RWPE1 (cell line): ENCODE measurements around the gene ZNF691.

Source experiments
- CTCF ChIA-PET: fragments of 350-600 bp; sonication (Branson Sonifier 250); formaldehyde crosslinking; extraction: SDS; loops from one replicate; lab custom pipeline; 2021; lab: Yijun Ruan, JAX
- POLR2A ChIA-PET: fragments of 400-600 bp; formaldehyde crosslinking; extraction: SDS; loops from one replicate; lab custom pipeline; 2020; ENCODE audit warnings: antibody characterized with exemption; ENCODE audit not compliant: low non-redundant PET; lab: Yijun Ruan, JAX
- DNase-seq: peaks from one replicate; pipeline ENCODE4 v3.0.0; 2012; ENCODE audit warnings: low spot score
- H3K27ac ChIP-seq: fragments of 450-650 bp; 2 replicates; pipeline ENCODE4 v1.5.1; 2017
- CTCF ChIP-seq: fragments of 450-650 bp; conservative IDR thresholded peaks from 2 replicates; pipeline ENCODE4 v1.5.1; 2017; ENCODE audit warnings: low read depth, mild to moderate bottlenecking

Gene ZNF691

GRCh38 chr1:42820813-42821212 is 25.6 kb upstream of the ZNF691 start:
- ChIA-PET POLR2A (no interaction called here), CTCF (interaction anchor here (0.6 to 1.0 kb wide), 3 partner anchors 8 to 163 kb away, joined by 3 to 4 read pairs (median 3); no protein-coding TSS in a partner anchor)
- no peak for DNase-seq
- no peak for TF ChIP-seq CTCF
- no peak overlapping the region for H3K27ac ChIP-seq

- POLR2A ChIA-PET, result interaction anchor here (0.7 kb wide), 1 partner anchor 25 kb away, joined by 3 read pairs; the partner anchor contains the start of gene ZNF691
- no peak overlapping the region for H3K27ac ChIP-seq
- CTCF ChIA-PET, result interaction anchor here (0.6 kb wide), 2 partner anchors 164 to 178 kb away, joined by 3 read pairs; no protein-coding TSS in a partner anchor
- TF ChIP-seq CTCF, result no peak
- DNase-seq, result no peak
These were observed 24.7 kb upstream of the ZNF691 start for GRCh38 chr1:42821690-42822089.

- no peak for DNase-seq
- CTCF ChIA-PET, result interaction anchor here (0.7 kb wide), 1 partner anchor 1011 kb away, joined by 4 read pairs; no protein-coding TSS in a partner anchor
- POLR2A ChIA-PET, result no interaction called here
- no peak for TF ChIP-seq CTCF
- H3K27ac ChIP-seq, result no peak overlapping the region
These were observed 23.5 kb upstream of the ZNF691 start for GRCh38 chr1:42822800-42823392.

- no peak for DNase-seq
- no peak for TF ChIP-seq CTCF
- CTCF ChIA-PET, result no interaction called here
- POLR2A ChIA-PET, result no interaction called here
- no peak overlapping the region for H3K27ac ChIP-seq
These were observed 21.9 kb upstream of the ZNF691 start for GRCh38 chr1:42824481-42825035.

GRCh38 chr1:42825036-42825851 is 21.2 kb upstream of the ZNF691 start:
- no peak for DNase-seq
- no peak overlapping the region for H3K27ac ChIP-seq
- TF ChIP-seq CTCF, result no peak
- ChIA-PET POLR2A (interaction anchor here (0.6 kb wide), 1 partner anchor 8 kb away, joined by 4 read pairs; no protein-coding TSS in a partner anchor), CTCF (interaction anchor here (0.7 kb wide), 1 partner anchor 10 kb away, joined by 3 read pairs; no protein-coding TSS in a partner anchor)

GRCh38 chr1:42830631-42831030 is 15.8 kb upstream of the ZNF691 start:
- CTCF ChIA-PET, result interaction anchor here (0.6 kb wide), 1 partner anchor 51 kb away, joined by 4 read pairs; no protein-coding TSS in a partner anchor
- no peak overlapping the region for H3K27ac ChIP-seq

More at GRCh38 chr1:42830631-42831030, 15.8 kb upstream of the ZNF691 start:
- DNase-seq, result no peak
- no peak for TF ChIP-seq CTCF
- POLR2A ChIA-PET, result no interaction called here
